LHCN-M2 (cell line): ENCODE results near the gene SLC39A12. TPM values are rescaled to one million over a fixed set of nuclear protein-coding genes. Genes with fewer than 3 reads are reported as not detected.
A peak's percentile ranks its signal among the peaks of the same experiment; 100 is the strongest.
"Not testable (repeated sequence)": the region's sequence is repeated elsewhere in the genome, so short reads cannot be mapped to it uniquely, and the experiment has no call there.

Source experiments
- DNase-seq: peaks from one replicate; pipeline ENCODE4 v3.0.0-alpha.2; 2012; ENCODE audit warnings: low read depth
- polyA plus RNA-seq: library from polyadenylated mRNA; unstranded; fragments of >200 nt; gene quantifications from one replicate; pipeline ENCODE4 v1.2.1, GENCODE V29; 2012; ENCODE audit warnings: missing spikeins
- total RNA-seq: library from RNA; depleted of rRNA; stranded (reverse); fragments of >200 nt; gene quantifications from 2 replicates; pipeline ENCODE4 v1.2.3, GENCODE V29; 2014; rRNA removed

Gene SLC39A12
- not detected in 2 replicates for total RNA-seq
- not detected for polyA plus RNA-seq

- peak; percentile 59 for DNase-seq
Measured at GRCh38 chr10:17951868-17952371, at the start of gene SLC39A12. SLC39A12 (plus strand) TSS chr10:17951918; CDS start chr10:17953277, 1,359 bp downstream.

GRCh38 chr10:17904564-17904963, 47.2 kb upstream of the SLC39A12 start:
- DNase-seq: no peak

- no peak for DNase-seq
Measured at GRCh38 chr10:17905491-17905890, 46.2 kb upstream of the SLC39A12 start.

- no peak for DNase-seq
Measured at GRCh38 chr10:17906002-17906401, 45.7 kb upstream of the SLC39A12 start.

GRCh38 chr10:17907641-17908040, 44.1 kb upstream of the SLC39A12 start:
- DNase-seq: no peak

GRCh38 chr10:17910125-17910789, 41.5 kb upstream of the SLC39A12 start:
- peak; percentile 52 for DNase-seq

- DNase-seq: no peak
Measured at GRCh38 chr10:17912754-17913153, 39.0 kb upstream of the SLC39A12 start.

GRCh38 chr10:17913604-17914003, 38.1 kb upstream of the SLC39A12 start:
- no peak for DNase-seq

GRCh38 chr10:17914169-17915045, 37.3 kb upstream of the SLC39A12 start:
- no peak for DNase-seq

- DNase-seq: no peak
Measured at GRCh38 chr10:17915181-17915580, 36.5 kb upstream of the SLC39A12 start.

GRCh38 chr10:17918187-17918903, 33.4 kb upstream of the SLC39A12 start:
- DNase-seq: no peak

GRCh38 chr10:17921378-17921777, 30.3 kb upstream of the SLC39A12 start:
- DNase-seq: no peak

GRCh38 chr10:17923728-17924127, 28.0 kb upstream of the SLC39A12 start:
- peak; percentile 82 for DNase-seq

- DNase-seq: no peak
Measured at GRCh38 chr10:17943033-17943745, 8.5 kb upstream of the SLC39A12 start.

GRCh38 chr10:17950269-17950668, 1.4 kb upstream of the SLC39A12 start:
- DNase-seq: not testable (repeated sequence)

GRCh38 chr10:17950726-17951125, 992 bp upstream of the SLC39A12 start:
- no peak for DNase-seq

GRCh38 chr10:17954372-17954771, 2.7 kb downstream of the SLC39A12 start:
- not testable (repeated sequence) for DNase-seq

- peak; percentile 8 for DNase-seq
Measured at GRCh38 chr10:17954861-17955260, 3.1 kb downstream of the SLC39A12 start.

- DNase-seq: no peak
Measured at GRCh38 chr10:17958049-17958448, 6.3 kb downstream of the SLC39A12 start.

GRCh38 chr10:17959870-17960269, 8.2 kb downstream of the SLC39A12 start:
- no peak for DNase-seq
